Heart left ventricle (tissue), 16 donors: ENCODE measurements around the gene TCF23. TPM values are rescaled to one million over a fixed set of nuclear protein-coding genes. Genes with fewer than 3 reads are reported as not detected.

Experiments used
- ATAC-seq, 4 donors: fragments of 200-7000 bp; cut with Tn5 transposase; one replicate each; pipeline ENCODE4 v1.9.1; 2020 to 2022; ENCODE audit warnings: moderate library complexity in 4 of 4, mild to moderate bottlenecking in 3 of 4, moderate number of reproducible peaks in 1 of 4
- DNase-seq, 5 donors: peaks; one replicate each; pipeline ENCODE4 v3.0.0-alpha.2; 2020
- H3K27ac ChIP-seq, 12 donors: fragments of 200-600 bp; sonication (generic) in 4 of 12; one replicate each; pipeline versions ENCODE4 v1.5.0 to v1.8.0; 2016 to 2022; ENCODE audit warnings: mild to moderate bottlenecking in 2 of 12
- H3K27me3 ChIP-seq, 9 donors: fragments of 200-600 bp; sonication (generic) in 2 of 9; one replicate each; pipeline versions ENCODE4 v1.5.1 to v1.8.0; 2016 to 2022; ENCODE audit warnings: mild to moderate bottlenecking in 3 of 9
- H3K36me3 ChIP-seq, 9 donors: fragments of 200-600 bp; sonication (generic) in 2 of 9; one replicate each; pipeline versions ENCODE4 v1.5.0 to v1.8.0; 2018 to 2022; ENCODE audit warnings: mild to moderate bottlenecking in 2 of 9
- H3K4me1 ChIP-seq, 12 donors: fragments of 200-600 bp; sonication (generic) in 4 of 12; one replicate each; pipeline versions ENCODE4 v1.5.0 to v1.8.0; 2016 to 2022; ENCODE audit warnings: mild to moderate bottlenecking in 3 of 12
- H3K4me3 ChIP-seq, 12 donors: fragments of 200-600 bp; sonication (generic) in 4 of 12; one replicate each; pipeline versions ENCODE4 v1.5.0 to v1.8.0; 2017 to 2022; ENCODE audit warnings: mild to moderate bottlenecking in 9 of 12, moderate library complexity in 4 of 12
- H3K9me3 ChIP-seq, 12 donors: fragments of 200-600 bp; sonication (generic) in 4 of 12; one replicate each; pipeline versions ENCODE4 v1.5.0 to v1.8.0; 2016 to 2022; ENCODE audit warnings: mild to moderate bottlenecking in 1 of 12
- CTCF ChIP-seq, 12 donors: fragments of 200-600 bp; sonication (generic) in 4 of 12; IDR thresholded peaks; one replicate each; pipeline versions ENCODE4 v1.5.0 to v1.8.0; 2018 to 2022; ENCODE audit warnings: antibody characterized with exemption in 12 of 12, mild to moderate bottlenecking in 5 of 12
- POLR2A ChIP-seq, 2 donors: fragments of 450-650 bp; IDR thresholded peaks; one replicate each; pipeline ENCODE4 v1.6.1; 2017; ENCODE audit warnings: antibody characterized with exemption in 2 of 2, mild to moderate bottlenecking in 2 of 2, moderate library complexity in 2 of 2
- WGBS, 4 donors: extraction: QIAGEN DNeasy Blood & Tissue Kit in 2 of 4; methylation state at CpG; one replicate each; pipeline versions ENCODE4 v1.1.5 to v1.1.7; 2013 to 2018; 5-methylcytosine and 5-hydroxymethylcytosine counted together
- intact Hi-C, 10 donors: fragments of 100-400 bp; cut with DNase I; formaldehyde crosslinking; loops; one replicate each; pipeline versions ENCODE4 v1.11.1 to v1.14.2; 2022
- long read RNA-seq, 3 donors: library from polyadenylated mRNA; unstranded; transcript quantifications; one replicate each; pipeline ENCODE4 v2.0.0, GENCODE V29; 2020 to 2021
- polyA plus RNA-seq, 2 donors: library from polyadenylated mRNA; stranded (reverse); fragments of 200-250 nt; gene quantifications; one replicate each; pipeline ENCODE4 v1.2.3, GENCODE V29; 2013
- total RNA-seq, 9 donors: library from RNA; depleted of rRNA in 2 of 9; stranded (reverse); fragments of >200 nt in 2 of 9; fragmentation: NEBNext Ultra II Directional in 3 of 9; extraction: Animal tissue kit (Norgen Biotek cat#: 25700) in 3 of 9; gene quantifications; one replicate each; pipeline versions ENCODE4 v1.1.0 to v1.2.4, GENCODE V29; 2016 to 2023
- donor health status: ischemic (EF 13 %, LVEDD 7.1; RV severe dilation, severe dysfunction).
- donor health status: healthy with polysubstance abuse.
- donor health status: DM: no; HTN: yes; CAD: no.
- donor health status: DM: no; HTN: no; CAD: no.
- donor health status: ischemic (EF 25% LVEDD 6.9; RV normal size, moderate dysfunction).
- donor health status: ischemic (EF 25% LVEDD 5.7; RV mildly dilated, moderate dysfunction).
- donor health status: healthy.
- donor health status: DM: yes; HTN: yes; CAD: no.
- donor health status: ischemic (EF 35%, LVEDD 5.7; RV mildly dilated, moderate dysfunction).
- donor health status: nonischemic (EF 11% LVEDD 7.7; RV severe dilation, severe dysfunction).
- donor health status: DM: yes; HTN: yes; CAD: no.
- donor health status: PGD.
- donor health status: ischemic (EF 29% LVEDD 5.4; RV normal size, mild dysfunction).
- donor health status: nonischemic (EF 23%, LVEDD 6.1; RV moderate dilation, normal function).

TCF23 gene
- under 1 TPM in 3 of 9 donors, not detected in 6; 0.07 to 0.85 (median 0.68) TPM for total RNA-seq
- under 1 TPM; 0.04 TPM for polyA plus RNA-seq
- long read RNA-seq, donor 1, result 0 reads
- long read RNA-seq, donor 2, result 0 reads
- long read RNA-seq, donor 3, result 0 reads

DNA sequence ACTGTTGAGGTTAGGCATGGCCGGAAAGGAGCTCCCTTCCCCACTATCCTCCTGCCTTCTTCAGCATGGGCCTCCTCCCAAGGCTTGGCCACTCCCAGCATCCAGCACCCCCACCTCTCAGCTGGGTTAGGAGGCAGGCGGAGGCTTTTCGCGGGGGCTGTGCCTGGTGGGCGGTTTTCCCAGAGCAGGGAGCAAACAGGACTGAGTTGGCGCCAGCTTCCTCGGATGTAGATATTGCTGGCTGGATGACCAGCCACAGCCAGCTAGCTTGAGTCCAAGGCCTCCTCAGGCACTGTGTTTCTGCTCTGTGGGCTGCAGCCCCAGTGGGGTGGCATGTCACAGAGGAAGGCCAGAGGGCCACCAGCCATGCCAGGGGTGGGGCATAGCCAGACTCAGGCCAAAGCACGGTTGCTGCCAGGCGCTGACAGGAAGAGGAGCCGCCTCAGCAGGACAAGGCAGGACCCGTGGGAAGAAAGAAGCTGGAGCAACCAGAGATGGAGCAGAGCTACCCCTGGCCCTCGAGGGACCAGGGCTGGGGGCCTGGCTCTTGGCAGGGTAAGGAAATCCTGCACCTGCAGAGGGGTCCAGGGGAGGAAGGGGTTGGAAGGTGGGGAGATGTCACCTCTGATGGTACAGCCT is at the start of gene TCF23:
Gene TCF23, plus strand, starts transcription at position 204 of the 639 bp plus-strand sequence. Its CDS starts 130 bp downstream, at position 334.
- no peak for TF ChIP-seq CTCF (IDR thresholded peaks at IDR 0.05)
- no peak for TF ChIP-seq POLR2A (IDR thresholded peaks at IDR 0.05)
- no peaks in the 10 kb centered on the region for H3K27me3 ChIP-seq
- no peak within 1 kb of the TSS for H3K4me3 ChIP-seq
- DNase-seq, result no peak
- no peaks in the 10 kb centered on the region for H3K4me1 ChIP-seq
- ATAC-seq, result no peak
- no peak within 1 kb of the TSS for H3K27ac ChIP-seq
- H3K9me3 ChIP-seq, result no peaks in the 10 kb centered on the region
- H3K36me3 ChIP-seq, result no peaks in the 10 kb centered on the region
- 52 to 58% (median 56%) methylated on average over 12 of the region's 12 CpGs for WGBS, 4 donors
- intact Hi-C loops, result no loop called here

DNA sequence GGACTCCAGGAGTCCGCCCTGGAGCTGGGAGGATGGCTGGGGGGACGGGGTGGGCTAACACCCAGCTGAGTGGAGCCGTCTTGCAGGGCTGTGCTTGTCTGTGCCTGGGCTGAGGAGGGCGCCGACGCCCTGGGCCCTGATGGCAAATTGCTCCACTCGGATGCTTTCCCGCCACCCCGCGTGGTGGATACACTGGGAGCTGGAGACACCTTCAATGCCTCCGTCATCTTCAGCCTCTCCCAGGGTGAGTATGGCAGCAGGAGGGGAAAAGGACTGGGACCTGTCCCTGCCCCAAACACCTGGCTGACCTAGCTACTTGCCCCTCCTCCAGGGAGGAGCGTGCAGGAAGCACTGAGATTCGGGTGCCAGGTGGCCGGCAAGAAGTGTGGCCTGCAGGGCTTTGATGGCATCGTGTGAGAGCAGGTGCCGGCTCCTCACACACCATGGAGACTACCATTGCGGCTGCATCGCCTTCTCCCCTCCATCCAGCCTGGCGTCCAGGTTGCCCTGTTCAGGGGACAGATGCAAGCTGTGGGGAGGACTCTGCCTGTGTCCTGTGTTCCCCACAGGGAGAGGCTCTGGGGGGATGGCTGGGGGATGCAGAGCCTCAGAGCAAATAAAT is 49.4 kb upstream of the TCF23 start:
- H3K27me3 ChIP-seq, result peaks cover 0 to 6% (median 0%) of the 10 kb centered on the region in 9 donors
- no peaks in the 10 kb centered on the region for H3K36me3 ChIP-seq
- H3K4me3 ChIP-seq, result no peak overlapping the region
- no peak overlapping the region for H3K27ac ChIP-seq
- intact Hi-C loops, result loop anchor here (2.0 to 10.0 kb wide), 11 partner anchors 27 to 255 kb away; partner anchors contain the start of genes TRIM54 (in 4 of the 10), DNAJC5G (in 1 of the 10) and DPYSL5 (in 1 of the 10)
- ATAC-seq (no peak), DNase-seq (no peak)
- peaks cover 0 to 20% (median 8%) of the 10 kb centered on the region in 12 donors for H3K4me1 ChIP-seq
- TF ChIP-seq CTCF (IDR thresholded peaks at IDR 0.05) (no peak), POLR2A (IDR thresholded peaks at IDR 0.05) (no peak)
- WGBS, 4 donors, result 90 to 93% (median 91%) methylated on average over 12 to 19 of the region's 19 CpGs
- H3K9me3 ChIP-seq, result no peaks in the 10 kb centered on the region

DNA sequence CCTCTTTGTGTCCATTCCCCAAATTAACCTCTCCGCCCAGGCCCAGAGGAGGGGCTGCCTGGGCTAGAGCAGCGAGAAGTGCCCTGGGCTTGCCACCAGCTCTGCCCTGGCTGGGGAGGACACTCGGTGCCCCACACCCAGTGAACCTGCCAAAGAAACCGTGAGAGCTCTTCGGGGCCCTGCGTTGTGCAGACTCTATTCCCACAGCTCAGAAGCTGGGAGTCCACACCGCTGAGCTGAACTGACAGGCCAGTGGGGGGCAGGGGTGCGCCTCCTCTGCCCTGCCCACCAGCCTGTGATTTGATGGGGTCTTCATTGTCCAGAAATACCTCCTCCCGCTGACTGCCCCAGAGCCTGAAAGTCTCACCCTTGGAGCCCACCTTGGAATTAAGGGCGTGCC is 48.8 kb upstream of the TCF23 start:
- intact Hi-C loops, result loop anchor here in 2 of 10 donors (5.0 to 10.0 kb wide), 2 partner anchors 182 to 205 kb away; partner anchors contain the start of genes TRIM54 (in 1 of the 2) and UCN (in 1 of the 2)
- no peak for TF ChIP-seq CTCF (IDR thresholded peaks at IDR 0.05)
- TF ChIP-seq POLR2A (IDR thresholded peaks at IDR 0.05), result no peak
- DNase-seq (no peak), ATAC-seq (no peak)
- H3K27me3 ChIP-seq, result peaks cover 0 to 6% (median 0%) of the 10 kb centered on the region in 9 donors
- H3K4me1 ChIP-seq, result peaks cover 0 to 20% (median 8%) of the 10 kb centered on the region in 12 donors
- no peaks in the 10 kb centered on the region for H3K9me3 ChIP-seq
- no peak overlapping the region for H3K27ac ChIP-seq
- no peak overlapping the region for H3K4me3 ChIP-seq
- H3K36me3 ChIP-seq, result no peaks in the 10 kb centered on the region
- 87 to 89% (median 87%) methylated on average over 10 of the region's 10 CpGs for WGBS, 4 donors

DNA sequence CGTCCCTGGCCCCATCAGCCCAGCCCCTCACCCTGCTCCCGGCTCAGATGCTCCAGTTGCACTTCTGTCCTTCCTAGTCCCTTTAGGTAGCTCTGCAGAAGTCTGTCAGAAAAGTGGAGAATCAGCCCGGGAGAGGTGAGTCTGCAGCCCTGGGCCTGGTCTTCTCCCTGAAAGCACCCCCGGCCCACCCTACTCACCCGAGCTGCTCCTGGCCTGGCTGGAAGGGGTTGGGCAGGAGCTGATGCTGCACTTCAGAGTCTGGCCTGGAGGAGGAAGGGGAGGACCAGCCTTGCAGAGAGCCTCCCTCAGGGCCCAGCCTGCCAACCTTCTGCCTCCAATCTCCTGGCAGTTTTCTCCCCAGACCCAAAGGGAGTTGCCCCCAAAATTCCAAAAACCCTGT is 46.5 kb upstream of the TCF23 start:
- WGBS, 4 donors, result 77 to 85% (median 78%) methylated on average over 3 to 5 of the region's 5 CpGs

More for the DNA sequence above, 46.5 kb upstream of the TCF23 start:
- intact Hi-C loops, result loop anchor here in 2 of 10 donors (5.0 to 10.0 kb wide), 2 partner anchors 180 to 202 kb away; partner anchors contain the start of genes TRIM54 (in 1 of the 2) and UCN (in 1 of the 2)
- DNase-seq (no peak), ATAC-seq (no peak)
- Histone ChIP-seq H3K27ac (no peak overlapping the region), H3K36me3 (no peaks in the 10 kb centered on the region), H3K9me3 (no peaks in the 10 kb centered on the region), H3K4me3 (no peak overlapping the region), H3K27me3 (peaks cover 0 to 7% (median 0%) of the 10 kb centered on the region in 9 donors), H3K4me1 (peaks cover 0 to 2% (median 0%) of the 10 kb centered on the region in 12 donors)
- TF ChIP-seq CTCF (IDR thresholded peaks at IDR 0.05) (no peak), POLR2A (IDR thresholded peaks at IDR 0.05) (no peak)
